ENCODE measurements around the gene ITGA8.
"Not testable (repeated sequence)": the region's sequence is repeated elsewhere in the genome, so short reads cannot be mapped to it uniquely, and the experiment has no call there.

ITGA8 gene

DNA sequence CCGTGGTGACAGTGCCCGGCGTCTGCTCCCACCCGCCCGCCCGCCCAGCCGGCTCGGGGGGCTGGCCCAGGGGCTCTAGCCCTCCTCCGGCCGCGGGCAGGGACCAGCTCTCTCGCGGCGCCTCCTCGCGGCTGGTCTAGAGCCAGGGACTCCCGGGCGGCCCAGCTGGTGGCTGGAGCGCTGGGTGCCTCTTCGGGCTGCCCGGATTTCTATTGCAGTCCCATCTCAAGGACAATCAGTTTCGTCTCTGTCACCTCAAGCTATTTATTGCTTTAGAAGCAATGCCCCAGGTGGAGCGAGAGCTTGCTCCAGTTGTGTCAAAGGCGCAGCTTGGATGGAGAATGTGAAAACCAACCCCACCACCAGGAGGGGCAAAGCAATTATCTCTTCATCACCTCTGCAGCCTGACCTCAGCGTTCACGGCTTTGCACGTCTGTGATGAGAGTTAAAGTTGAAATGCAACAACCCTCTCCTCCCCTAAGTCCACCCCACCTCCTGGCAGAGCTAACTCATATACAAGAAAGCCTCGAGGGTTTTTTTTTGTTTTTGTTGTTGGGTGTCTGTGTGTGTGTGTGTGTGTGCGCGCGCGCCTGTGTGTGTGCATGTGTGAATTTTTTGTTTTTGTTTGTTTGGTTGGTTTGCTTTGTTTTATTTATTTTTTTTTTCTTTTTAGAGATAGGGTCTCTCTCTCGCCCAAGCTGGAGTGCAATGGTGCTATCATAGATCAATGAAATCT is at the start of gene ITGA8:
ITGA8 (minus strand) TSS at position 24 of the 736 bp plus-strand sequence. CDS start 151 bp downstream, outside the sequence.
- no peak for DNase-seq (ENCODE audit: low read depth in 4 of 4, low spot score in 1 of 4)

- no peak for DNase-seq (ENCODE audit: low read depth in 4 of 4, low spot score in 1 of 4)
These were observed 45.3 kb upstream of the ITGA8 start for GRCh38 chr10:15764892-15765454.

DNA sequence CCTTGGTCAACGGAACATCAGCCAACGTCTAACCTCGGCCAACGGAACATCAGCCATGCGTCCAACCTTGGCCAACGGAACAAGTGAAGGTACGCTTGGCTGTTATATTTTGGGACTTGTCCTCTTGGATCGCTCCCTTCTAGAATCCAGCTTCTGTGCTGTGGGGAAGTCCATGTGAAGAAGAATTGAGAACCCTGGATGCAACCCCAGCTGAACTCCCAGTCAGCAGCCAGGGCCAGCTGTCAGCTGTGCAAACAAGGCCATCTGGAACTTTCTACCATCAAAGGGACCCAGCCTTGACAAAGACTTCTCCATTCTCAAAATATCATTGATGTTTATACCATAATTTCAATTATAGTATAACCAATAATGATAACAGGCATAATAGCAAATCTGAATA is 43.3 kb upstream of the ITGA8 start:
- no peak for DNase-seq (ENCODE audit: low read depth in 4 of 4, low spot score in 1 of 4)

DNA sequence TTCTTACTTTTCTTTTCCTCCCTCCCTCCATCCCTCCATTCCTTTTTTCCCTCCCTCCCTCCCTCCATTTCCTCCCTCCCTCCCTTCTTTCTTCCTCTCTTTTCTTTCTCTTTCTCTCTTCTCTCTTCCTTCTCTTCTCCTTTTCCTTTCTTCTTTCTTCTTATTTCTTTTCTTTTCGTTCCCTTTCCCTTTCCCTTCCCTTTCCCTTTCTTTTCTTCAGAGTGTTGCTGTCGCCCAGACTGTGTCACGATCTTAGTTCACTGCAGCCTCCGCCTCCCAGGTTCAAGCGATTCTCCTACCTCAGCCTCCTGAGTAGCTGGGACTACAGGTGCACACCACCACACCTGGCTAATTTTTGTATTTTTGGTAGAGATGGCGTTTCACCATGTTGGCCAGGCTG is 42.5 kb upstream of the ITGA8 start:
- DNase-seq (ENCODE audit: low read depth in 4 of 4, low spot score in 1 of 4): not testable (repeated sequence)

DNA sequence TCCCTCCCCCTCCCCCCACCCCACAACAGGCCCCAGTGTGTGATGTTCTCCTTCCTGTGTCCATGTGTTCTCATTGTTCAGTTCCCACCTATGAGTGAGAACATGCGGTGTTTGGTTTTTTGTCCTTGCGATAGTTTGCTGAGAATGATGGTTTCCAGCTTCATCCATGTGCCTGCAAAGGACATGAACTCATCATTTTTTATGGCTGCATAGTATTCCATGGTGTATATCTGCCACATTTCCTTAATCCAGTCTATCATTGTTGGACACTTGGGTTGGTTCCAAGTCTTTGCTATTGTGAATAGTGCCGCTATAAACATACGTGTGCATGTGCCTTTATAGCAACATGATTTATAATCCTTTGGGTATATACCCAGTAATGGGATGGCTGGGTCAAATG is 41.5 kb upstream of the ITGA8 start:
- DNase-seq (ENCODE audit: low read depth in 4 of 4, low spot score in 1 of 4): not testable (repeated sequence)

DNA sequence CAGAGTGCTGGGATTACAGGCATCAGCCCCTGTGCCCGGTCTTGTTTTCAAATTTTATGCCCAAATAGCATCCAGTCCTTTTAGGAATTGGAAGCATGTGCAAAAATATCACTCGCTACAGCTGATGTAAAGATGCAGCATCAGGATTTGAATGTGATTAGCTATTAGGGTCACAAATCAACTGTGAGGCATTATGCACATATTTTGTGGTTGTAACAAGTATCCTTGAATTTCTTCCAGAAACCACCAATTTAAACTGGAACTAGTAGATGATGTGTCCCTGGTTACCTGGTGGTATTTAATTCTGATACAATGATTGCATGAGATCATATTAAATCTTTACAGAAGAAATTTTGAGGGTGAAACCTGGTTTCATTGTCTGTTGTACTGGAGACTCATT is 41.0 kb upstream of the ITGA8 start:
- DNase-seq (ENCODE audit: low read depth in 4 of 4, low spot score in 1 of 4): no peak

GRCh38 chr10:15759265-15759664 is 39.5 kb upstream of the ITGA8 start:
- no peak for DNase-seq (ENCODE audit: low read depth in 4 of 4, low spot score in 1 of 4)

GRCh38 chr10:15758618-15759017 is 38.9 kb upstream of the ITGA8 start:
- no peak for DNase-seq (ENCODE audit: low read depth in 4 of 4, low spot score in 1 of 4)

- no peak for DNase-seq (ENCODE audit: low read depth in 4 of 4, low spot score in 1 of 4)
These were observed 35.2 kb upstream of the ITGA8 start for GRCh38 chr10:15754937-15755336.

DNA sequence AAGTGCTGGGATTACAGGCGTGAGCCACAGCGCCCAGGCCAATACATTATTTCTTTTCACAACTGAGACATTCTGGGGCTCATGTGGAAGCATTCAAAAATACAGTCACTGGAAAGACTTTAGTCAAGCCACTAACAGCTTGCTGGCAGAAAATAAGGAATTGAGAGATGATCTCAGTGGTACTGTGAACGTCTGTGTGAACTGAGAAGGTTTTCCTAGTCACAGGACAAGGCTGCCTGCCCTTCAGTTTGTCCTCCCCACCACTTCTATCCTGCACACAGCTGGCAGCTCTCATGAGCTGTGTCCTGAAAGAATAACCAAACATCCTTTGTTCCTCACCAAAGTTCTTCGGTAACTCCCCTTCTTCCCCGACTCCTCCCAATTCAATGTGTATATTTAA is 31.3 kb upstream of the ITGA8 start:
- DNase-seq (ENCODE audit: low read depth in 4 of 4, low spot score in 1 of 4): no peak

DNA sequence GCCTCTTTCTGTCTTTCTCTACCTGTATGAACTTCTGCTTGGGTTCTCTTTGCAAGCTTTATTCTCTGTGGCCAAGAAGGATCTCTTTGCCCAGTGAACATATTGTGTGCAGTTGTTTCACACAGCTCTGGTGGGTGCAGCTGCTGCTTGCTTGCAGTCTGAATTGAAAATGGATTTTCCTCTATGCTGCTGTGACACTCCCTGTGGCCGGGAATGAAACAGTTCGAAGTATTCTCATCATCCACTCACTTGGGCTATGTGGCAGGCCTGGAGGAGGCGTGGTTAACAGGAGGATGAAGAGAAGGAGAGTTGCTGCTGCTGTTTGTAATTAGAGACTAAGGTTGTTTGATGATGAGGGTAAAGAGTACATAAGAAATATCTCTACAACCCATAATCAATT is 28.4 kb upstream of the ITGA8 start:
- DNase-seq (ENCODE audit: low read depth in 4 of 4, low spot score in 1 of 4): no peak

DNA sequence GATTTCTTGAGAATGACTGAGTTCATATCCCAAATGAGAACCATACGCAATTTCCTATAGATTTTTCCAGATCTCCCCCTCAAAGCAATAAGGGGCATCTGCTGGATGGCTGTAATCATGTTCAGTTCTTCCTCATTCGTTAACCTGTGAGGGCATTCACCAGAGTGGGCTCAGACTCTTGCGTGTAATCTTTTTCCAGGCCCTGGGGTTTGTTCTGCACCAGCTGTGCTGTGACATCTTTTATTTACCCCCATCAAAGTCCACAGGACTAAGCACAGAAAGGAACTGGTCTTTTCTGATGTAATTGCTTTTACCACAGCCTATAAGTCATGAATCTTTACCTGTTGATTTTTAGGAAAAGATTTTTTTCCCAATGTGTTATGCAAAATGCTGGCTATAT is 27.9 kb upstream of the ITGA8 start:
- no peak for DNase-seq (ENCODE audit: low read depth in 4 of 4, low spot score in 1 of 4)

GRCh38 chr10:15745751-15746150 is 26.0 kb upstream of the ITGA8 start:
- no peak for DNase-seq (ENCODE audit: low read depth in 4 of 4, low spot score in 1 of 4)

DNA sequence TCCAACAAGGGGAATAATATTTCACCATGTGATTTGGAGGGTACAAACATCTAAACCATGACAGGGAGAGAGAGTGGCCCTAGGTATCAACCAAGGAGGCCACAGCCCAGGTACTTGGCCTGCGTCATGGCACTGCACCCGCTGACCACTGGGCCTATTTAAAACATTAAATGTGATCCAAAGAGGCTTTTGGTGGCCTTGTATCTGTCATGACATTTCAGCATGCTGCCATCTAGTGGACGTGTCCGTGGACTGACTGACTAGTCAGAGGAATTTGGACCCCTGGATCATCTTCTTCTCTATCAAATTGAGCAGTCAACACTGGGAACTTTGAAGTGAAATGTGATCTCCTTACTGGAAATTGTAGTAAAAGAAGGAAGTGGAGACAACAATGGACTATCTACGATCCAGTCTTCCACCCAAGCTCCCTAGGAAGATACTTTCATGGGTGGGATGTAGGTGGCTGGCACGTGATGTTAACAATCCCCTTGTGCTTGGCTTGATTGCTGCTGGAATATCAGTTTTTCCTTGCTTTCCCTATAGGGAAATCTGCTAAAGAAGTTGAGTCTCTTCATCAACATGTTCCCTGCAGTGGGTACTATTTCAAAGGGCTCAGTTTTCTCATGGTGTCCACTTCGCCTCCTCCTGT is 24.6 kb upstream of the ITGA8 start:
- peak in 3 of 4 experiments; percentile 8 to 15 (median 11) for DNase-seq (ENCODE audit: low read depth in 4 of 4, low spot score in 1 of 4)

- DNase-seq (ENCODE audit: low read depth in 4 of 4, low spot score in 1 of 4): no peak
These were observed 23.7 kb upstream of the ITGA8 start for GRCh38 chr10:15743443-15743842.

GRCh38 chr10:15742836-15743235 is 23.1 kb upstream of the ITGA8 start:
- no peak for DNase-seq (ENCODE audit: low read depth in 4 of 4, low spot score in 1 of 4)

DNA sequence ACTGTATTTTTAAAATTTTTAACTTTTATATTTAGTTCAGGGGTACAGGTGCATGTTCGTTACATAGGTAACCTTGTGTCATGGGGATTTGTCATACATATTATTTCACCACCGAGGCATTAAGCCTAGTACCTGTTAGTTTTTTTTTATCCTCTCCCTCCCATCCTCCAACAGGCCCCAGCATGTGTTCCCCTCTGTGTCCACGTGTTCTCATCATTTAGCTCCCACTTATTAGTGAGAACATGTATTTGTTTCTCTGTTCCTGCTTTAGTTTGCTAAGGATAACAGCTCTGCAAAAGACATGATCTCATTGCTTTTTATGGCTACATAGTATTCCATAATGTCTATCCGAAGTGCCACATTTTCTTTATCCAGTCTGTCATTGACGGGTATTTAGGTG is 22.4 kb upstream of the ITGA8 start:
- no peak for DNase-seq (ENCODE audit: low read depth in 4 of 4, low spot score in 1 of 4)

DNA sequence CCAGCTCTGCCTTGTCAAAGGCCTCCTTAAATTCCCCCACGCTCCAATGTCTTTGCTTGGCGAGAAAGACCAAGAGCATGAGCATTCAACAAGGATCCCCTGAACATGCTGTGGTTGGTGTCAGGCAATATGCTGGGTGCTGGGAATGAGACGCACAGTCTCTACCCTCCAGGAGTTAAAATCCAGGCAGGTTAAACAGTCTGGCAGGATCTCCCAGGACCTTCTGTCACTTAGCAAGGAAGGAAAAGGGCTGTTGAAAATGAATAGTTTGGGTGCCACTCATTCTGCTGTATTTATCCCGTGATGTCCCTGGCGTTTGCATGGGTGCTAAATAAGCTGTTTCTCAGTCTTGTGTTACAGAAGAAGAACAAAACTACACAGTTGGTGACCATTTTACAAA is 21.9 kb upstream of the ITGA8 start:
- no peak for DNase-seq (ENCODE audit: low read depth in 4 of 4, low spot score in 1 of 4)

- DNase-seq (ENCODE audit: low read depth in 4 of 4, low spot score in 1 of 4): no peak
These were observed 20.5 kb upstream of the ITGA8 start for GRCh38 chr10:15740261-15740660.

- DNase-seq (ENCODE audit: low read depth in 4 of 4, low spot score in 1 of 4): no peak
These were observed 19.7 kb upstream of the ITGA8 start for GRCh38 chr10:15739254-15739970.

- DNase-seq (ENCODE audit: low read depth in 4 of 4, low spot score in 1 of 4): no peak
These were observed 18.7 kb upstream of the ITGA8 start for GRCh38 chr10:15738270-15738925.
